NCI-H82 treated with DMSO at 0.1 percent for 48 hours (cell line): ENCODE results near the gene NUDT16.
A peak's percentile ranks its signal among the peaks of the same experiment; 100 is the strongest.
"Not testable (repeated sequence)": the region's sequence is repeated elsewhere in the genome, so short reads cannot be mapped to it uniquely, and the experiment has no call there.

Experiments
- DNase-seq: peaks from one replicate; lab custom pipeline; 2025; ENCODE audit not compliant: unreplicated experiment; lab: John Stamatoyannopoulos, UW

The NUDT16 gene

GRCh38 chr3:131380821-131381444 lies 641 bp upstream of the NUDT16 start:
- not testable (repeated sequence) for DNase-seq

DNA sequence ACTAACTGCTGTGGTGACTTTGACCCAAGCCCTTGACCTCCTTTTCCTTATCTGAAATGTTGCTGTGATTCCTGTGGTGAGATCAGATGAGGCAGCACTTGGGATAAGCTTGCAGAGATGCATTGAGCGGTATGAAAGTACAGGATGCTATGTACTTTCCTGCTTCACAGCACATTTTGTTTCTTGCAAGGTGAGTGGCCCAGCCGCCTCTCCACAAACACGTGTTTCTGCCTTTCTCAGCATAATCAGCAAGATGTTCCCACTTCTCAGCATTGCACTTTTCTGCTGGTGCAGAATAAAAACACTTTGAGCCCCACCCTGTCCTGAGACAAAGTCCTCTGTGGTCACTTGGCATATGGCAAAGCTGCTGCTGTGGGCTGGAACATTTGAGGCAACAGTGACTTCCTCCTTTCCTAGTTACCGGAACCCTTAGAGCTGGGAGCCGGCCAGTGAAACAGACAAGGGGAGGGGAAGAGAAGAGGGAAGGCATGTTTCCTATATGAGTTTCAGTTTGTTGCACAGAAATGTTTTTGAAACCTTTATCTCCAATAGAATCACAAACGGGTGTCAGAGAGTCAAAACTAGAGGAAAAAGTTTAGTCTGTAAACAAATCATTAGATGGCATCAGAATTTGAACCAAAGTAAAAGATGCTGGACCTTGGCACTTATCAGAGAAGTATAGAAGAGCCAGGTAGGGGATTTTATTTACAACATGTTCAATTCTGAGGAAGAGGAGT lies 5.0 kb downstream of the NUDT16 start:
- DNase-seq, result no peak

DNA sequence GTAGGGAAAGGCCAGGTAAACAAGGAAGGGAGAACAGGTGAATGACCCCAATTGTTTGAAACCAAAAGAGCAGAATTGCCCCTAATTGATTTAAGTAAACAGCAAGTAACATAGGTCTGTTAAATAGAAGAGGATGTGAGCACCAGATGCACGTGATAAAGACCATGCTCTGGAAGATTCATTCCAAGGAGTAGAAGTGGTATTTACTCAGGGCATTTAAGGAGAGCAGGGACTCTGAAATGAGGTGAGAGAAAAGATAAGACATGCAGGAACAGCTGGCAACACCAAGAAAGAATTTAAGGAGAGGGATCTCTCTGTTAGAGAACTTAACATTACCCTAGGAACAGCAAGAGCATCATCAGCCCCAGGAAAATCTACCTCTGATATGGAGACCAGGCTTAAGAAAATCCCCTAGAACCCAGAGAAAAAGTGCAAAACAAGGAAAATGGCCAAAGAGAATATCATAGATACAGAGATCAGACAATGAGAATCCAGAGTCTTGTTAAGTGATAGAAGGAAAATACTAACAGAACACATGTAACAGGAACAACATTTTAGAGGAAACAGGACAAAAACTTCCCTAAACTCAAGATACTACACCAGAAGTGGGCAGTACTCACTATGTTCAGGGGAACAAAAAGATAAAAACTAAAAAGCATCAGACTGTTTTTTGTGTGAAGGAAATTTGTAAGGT lies 6.4 kb downstream of the NUDT16 start:
- no peak for DNase-seq

GRCh38 chr3:131388490-131388799 lies 6.9 kb downstream of the NUDT16 start:
- no peak for DNase-seq

- no peak for DNase-seq
Observed at GRCh38 chr3:131390331-131390730, 8.8 kb downstream of the NUDT16 start.

DNA sequence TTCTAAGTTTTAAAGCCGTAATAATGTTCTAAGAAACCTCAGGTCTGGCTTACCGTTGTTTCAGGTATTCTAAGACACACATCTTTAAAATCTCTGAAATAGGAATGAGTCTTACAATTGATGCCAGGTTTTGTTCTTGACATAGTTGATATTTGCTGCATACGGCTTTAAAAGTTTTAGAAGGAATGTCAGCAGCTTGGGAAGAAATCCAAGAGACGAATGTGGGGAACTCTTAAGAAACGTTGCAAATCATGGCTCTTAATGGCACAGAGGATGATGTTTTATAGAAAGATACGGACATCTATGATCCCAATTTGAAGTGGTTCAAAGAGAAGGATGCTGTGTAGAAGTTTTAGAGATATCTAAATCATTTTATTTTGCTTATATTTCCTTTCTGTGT lies 11.5 kb downstream of the NUDT16 start:
- DNase-seq, result no peak

DNA sequence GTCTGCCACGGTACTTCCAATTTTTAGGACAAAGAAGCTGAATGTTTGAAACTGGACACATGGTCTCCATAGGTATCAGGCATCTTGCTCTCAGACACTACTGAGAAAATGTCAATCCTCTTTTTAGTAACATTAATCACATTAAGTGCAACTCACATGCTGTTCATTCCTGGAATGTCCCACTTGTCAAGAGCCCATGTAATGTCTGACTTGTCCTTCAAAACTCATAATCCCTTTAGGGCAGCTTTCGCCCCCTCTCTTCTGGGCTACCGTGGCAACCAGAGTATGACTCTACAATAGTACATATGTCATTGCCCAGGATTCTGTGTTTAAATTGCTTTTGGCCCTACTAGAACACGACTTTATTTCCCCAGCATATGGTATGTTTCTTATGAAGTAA lies 12.3 kb downstream of the NUDT16 start:
- peak; percentile 87 for DNase-seq

- DNase-seq, result no peak
Observed at GRCh38 chr3:131394400-131394799, 12.8 kb downstream of the NUDT16 start.

- DNase-seq, result no peak
Observed at GRCh38 chr3:131396170-131396569, 14.6 kb downstream of the NUDT16 start.

GRCh38 chr3:131397889-131398288 lies 16.3 kb downstream of the NUDT16 start:
- DNase-seq, result no peak

GRCh38 chr3:131401978-131402377 lies 20.4 kb downstream of the NUDT16 start:
- DNase-seq, result no peak

GRCh38 chr3:131402391-131403039 lies 20.9 kb downstream of the NUDT16 start:
- DNase-seq, result no peak

DNA sequence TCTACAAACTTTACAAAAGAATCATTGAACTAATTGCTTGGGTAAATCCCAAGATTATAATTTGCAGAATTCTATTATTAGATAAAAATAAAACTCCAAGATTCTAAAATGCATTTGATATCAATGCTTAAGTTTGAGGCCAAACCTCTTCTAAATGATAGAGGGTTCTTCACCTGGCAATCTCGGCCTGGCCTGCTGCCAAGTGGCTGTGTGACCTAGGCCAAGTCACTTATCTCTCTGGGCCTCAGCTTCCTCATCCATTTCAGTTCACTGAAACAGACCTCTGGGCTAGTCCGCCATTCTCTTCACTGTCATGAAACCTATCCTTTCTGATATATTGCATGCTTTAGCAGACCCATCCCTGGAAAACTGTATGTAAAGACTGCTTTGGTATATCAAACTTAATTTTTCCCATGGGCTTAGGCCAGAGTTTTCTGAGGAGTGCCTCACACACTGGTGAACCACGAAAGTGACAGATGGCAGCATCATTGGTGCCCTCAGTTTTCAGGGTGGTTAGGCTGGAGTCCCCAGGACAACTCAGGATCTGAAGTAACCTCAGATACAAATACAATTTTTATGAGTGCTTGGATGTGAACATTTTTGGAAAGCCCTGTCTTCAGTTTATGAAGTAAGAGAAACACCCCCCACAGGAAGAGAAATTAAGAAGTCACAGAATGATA lies 21.8 kb downstream of the NUDT16 start:
- DNase-seq, result no peak

DNA sequence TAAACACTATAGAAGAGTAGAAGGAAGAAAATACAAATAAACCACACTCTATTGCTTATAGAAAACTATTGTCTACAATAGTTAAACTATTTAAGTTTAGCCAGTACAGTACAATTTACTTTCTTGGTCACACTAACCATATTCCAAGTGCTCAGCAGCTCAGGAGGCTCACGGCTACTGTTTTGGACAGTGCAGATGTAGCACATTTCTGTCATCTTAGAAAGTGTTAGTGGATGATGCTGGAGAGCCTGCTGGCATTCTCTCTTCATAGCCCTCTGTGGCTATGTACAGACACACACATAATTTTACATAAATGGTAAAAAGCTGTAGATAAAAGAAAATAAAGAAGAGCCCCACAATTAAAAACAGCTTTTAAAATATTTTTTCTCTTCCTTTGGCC lies 23.8 kb downstream of the NUDT16 start:
- DNase-seq, result no peak

DNA sequence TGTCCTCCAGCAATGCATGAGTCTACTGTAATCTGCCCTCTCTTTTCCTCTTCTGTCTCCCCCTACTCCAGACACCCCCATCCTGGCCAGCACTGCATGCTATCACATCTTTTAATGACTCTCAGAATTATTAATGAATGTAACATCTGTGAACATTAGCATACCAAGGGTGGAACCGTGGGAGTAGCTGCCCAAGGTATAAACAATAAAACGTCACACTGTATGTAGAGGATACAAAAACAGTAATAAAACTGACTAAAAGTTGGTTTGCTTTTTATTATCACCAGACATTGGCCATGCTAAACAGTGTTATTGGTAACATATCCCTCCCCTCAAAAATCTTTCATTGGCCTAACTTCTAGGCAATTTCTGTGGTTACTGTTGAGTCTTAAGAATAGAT lies 24.7 kb downstream of the NUDT16 start:
- no peak for DNase-seq

DNA sequence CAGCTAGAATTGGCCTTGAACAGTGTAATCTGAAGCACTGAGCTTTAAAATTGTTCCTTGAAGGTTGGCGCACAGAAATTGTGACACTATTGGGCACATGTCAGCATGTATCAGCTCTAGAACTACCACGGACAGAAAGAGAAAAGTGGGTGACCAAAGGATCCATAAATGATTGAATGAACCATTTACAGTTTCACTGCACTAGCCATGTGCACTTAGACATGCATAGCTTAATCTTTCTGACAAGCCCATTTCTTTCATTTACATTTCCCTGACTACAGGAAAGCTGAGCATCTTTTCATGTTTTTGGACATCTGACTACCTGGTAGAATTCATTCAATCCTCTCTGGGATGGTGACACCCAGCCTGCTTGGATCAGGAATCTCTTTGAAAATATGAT lies 36.2 kb downstream of the NUDT16 start:
- DNase-seq, result no peak

- no peak for DNase-seq
Observed at GRCh38 chr3:131421301-131421700, 39.7 kb downstream of the NUDT16 start.

- no peak for DNase-seq
Observed at GRCh38 chr3:131421957-131422498, 40.5 kb downstream of the NUDT16 start.

DNA sequence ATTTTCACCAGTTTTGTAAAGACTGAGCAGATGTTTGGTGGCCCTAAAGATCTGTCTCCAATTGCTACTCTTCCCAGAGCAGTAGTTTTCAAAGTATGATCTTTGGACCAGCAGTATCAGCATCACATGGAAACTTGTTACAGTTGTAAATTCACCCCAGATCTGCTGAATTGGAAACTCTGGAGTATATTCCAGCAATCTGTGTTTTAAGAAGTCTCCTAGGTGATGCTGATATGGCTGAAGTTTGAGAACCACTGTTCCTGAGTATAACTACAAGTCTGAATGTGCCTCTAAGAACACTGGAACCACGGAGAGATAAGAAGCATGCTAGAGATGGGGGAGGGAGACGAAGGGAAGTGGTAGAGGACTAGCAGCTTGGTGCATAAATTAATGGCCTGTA lies 45.7 kb downstream of the NUDT16 start:
- no peak for DNase-seq

DNA sequence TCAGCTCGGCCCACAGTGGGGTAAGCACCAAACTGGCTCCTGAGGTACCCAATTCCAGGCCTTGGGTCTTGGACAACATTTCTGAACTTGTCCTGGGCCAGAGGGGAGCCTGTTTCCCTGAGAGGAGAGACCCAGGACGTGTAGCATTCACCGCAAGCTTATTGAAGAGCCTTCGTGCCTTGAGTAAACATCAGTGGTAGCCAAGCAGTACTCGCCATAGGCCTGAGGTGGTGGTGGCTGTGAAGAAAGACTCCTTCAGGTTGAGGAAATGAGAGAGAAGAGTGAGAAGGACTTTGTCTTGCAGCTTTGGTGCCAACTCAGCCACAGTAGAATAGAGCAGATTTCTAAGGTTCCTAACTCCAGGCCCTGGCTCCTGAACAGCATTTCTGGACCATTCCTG lies 50.2 kb downstream of the NUDT16 start:
- DNase-seq, result no peak

DNA sequence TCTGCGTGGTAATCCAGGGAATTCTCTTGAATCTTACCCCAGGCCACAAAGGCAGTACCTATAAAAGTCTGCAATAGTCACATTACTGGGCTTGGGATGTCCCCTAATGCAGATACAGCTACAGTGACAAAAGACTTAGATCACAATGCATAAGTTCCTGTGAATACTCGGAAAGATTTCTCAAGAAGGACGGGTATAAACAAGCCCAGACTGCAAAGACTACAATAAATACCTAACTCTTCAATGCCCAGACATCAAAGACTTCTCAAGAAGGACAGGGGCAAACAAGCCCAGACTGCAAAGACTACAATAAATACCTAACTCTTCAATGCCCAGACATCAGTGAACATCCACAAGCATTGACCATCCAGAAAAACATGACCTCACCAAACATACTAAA lies 50.9 kb downstream of the NUDT16 start:
- no peak for DNase-seq
